GM19452 (cell line): ENCODE results near the gene LUC7L2.
"Not testable (repeated sequence)": the region's sequence is repeated elsewhere in the genome, so short reads cannot be mapped to it uniquely, and the experiment has no call there.

Experiments used
- ATAC-seq: cut with Tn5 transposase; IDR thresholded peaks from one replicate; pipeline ENCODE4 v1.9.1; 2021; ENCODE audit not compliant: unreplicated experiment

The LUC7L2 gene

GRCh38 chr7:139393621-139394211 lies 34.0 kb downstream of the LUC7L2 start:
- no peak for ATAC-seq

GRCh38 chr7:139394540-139394939 lies 34.8 kb downstream of the LUC7L2 start:
- ATAC-seq = no peak

- no peak for ATAC-seq
Measured at GRCh38 chr7:139396323-139396951, 36.7 kb downstream of the LUC7L2 start.

- no peak for ATAC-seq
Measured at GRCh38 chr7:139397192-139397591, 37.5 kb downstream of the LUC7L2 start.

- ATAC-seq = no peak
Measured at GRCh38 chr7:139403601-139404000, 43.9 kb downstream of the LUC7L2 start.

- no peak for ATAC-seq
Measured at GRCh38 chr7:139407555-139407954, 47.9 kb downstream of the LUC7L2 start.

- not testable (repeated sequence) for ATAC-seq
Measured at GRCh38 chr7:139414743-139415402, 55.2 kb downstream of the LUC7L2 start.

GRCh38 chr7:139416405-139416804 lies 56.7 kb downstream of the LUC7L2 start:
- ATAC-seq = no peak

GRCh38 chr7:139417478-139417877 lies 57.8 kb downstream of the LUC7L2 start:
- ATAC-seq = no peak

- ATAC-seq = no peak
Measured at GRCh38 chr7:139421123-139421522, 61.4 kb downstream of the LUC7L2 start.

GRCh38 chr7:139422126-139422525 lies 62.4 kb downstream of the LUC7L2 start:
- no peak for ATAC-seq

GRCh38 chr7:139423091-139423490 lies 63.4 kb downstream of the LUC7L2 start:
- no peak for ATAC-seq

- ATAC-seq = no peak
Measured at GRCh38 chr7:139424004-139424403, 64.3 kb downstream of the LUC7L2 start.

- not testable (repeated sequence) for ATAC-seq
Measured at GRCh38 chr7:139425701-139426100, 66.0 kb downstream of the LUC7L2 start.

- ATAC-seq = no peak
Measured at GRCh38 chr7:139426258-139427028, 66.7 kb downstream of the LUC7L2 start.

GRCh38 chr7:139427029-139427420 lies 67.3 kb downstream of the LUC7L2 start:
- no peak for ATAC-seq

- no peak for ATAC-seq
Measured at GRCh38 chr7:139427788-139428187, 68.1 kb downstream of the LUC7L2 start.

- ATAC-seq = not testable (repeated sequence)
Measured at GRCh38 chr7:139429735-139430134, 70.0 kb downstream of the LUC7L2 start.

- ATAC-seq = no peak
Measured at GRCh38 chr7:139430443-139430842, 70.7 kb downstream of the LUC7L2 start.

- ATAC-seq = no peak
Measured at GRCh38 chr7:139431010-139431409, 71.3 kb downstream of the LUC7L2 start.

- no peak for ATAC-seq
Measured at GRCh38 chr7:139431459-139431858, 71.8 kb downstream of the LUC7L2 start.

GRCh38 chr7:139436806-139437205 lies 77.1 kb downstream of the LUC7L2 start:
- no peak for ATAC-seq
